ENCODE data around the gene PON2. TPM values are rescaled to one million over a fixed set of nuclear protein-coding genes. Genes with fewer than 3 reads are reported as not detected.

The PON2 gene
- total RNA-seq (2014; rRNA removed; shearing (Covaris generic)) = not detected in 2 replicates
- not detected in 2 replicates for total RNA-seq (2022)
- percentile 9 among the genes with signal in this experiment for Bru-seq, nascent RNA
- percentile 10 among the genes with signal in this experiment for BruChase-seq, experiment 1, labeled RNA remaining after a 6-hour chase
- percentile 14 among the genes with signal in this experiment for BruChase-seq, experiment 2, labeled RNA remaining after a 2-hour chase
- long read RNA-seq = 0 reads

GRCh38 chr7:95434557-95435421 is at the start of gene PON2:
PON2 (minus strand) TSS chr7:95435028; CDS start chr7:95434951, 77 bp downstream.
- H3K9me2 ChIP-seq (ENCODE audit: insufficient read depth, low read length) = no peaks in the 10 kb centered on the region
- H3K36me3 ChIP-seq (ENCODE audit: insufficient read depth, low read length) = no peaks in the 10 kb centered on the region
- POLR2A ChIA-PET = interaction anchor here (1.3 kb wide), 1 partner anchor 10 kb away, joined by 3 read pairs; no protein-coding TSS in a partner anchor

DNA sequence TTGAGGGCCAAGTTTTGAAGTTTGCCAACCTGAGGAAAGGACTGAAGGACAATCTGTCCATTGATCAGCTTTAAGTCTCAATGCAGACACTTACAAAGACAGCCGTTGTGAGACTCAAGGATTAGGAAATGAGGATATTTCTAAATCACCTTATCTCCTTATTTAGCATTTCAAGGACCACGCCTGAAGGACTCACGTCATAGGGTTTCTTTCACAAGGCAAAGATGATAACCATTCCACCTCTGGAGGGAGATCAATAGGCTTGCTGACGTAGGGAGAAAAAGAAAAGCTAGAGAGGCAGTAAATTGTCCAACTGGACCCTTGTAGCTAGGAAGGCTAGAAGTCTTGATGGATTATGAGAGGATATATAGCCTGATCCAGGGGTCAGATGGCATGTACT is 47.6 kb upstream of the PON2 start:
- no TSS peak for BruUV-seq (replicated peaks)
- CTCF ChIA-PET (ENCODE audit: unreplicated experiment) = no interaction called here
- DNase-seq (ENCODE audit: low spot score) = no peak

More at GRCh38 chr7:95434557-95435421, at the start of gene PON2:
- Histone ChIP-seq H3K27ac (ENCODE audit: low read depth, low read length, poor library complexity, severe bottlenecking) (no peak within 1 kb of the TSS), H3K4me3 (ENCODE audit: low read depth, low read length, poor library complexity, severe bottlenecking) (no peak within 1 kb of the TSS), H3K4me2 (ENCODE audit: low read length) (peak within 1 kb of the TSS; percentile 12; the same call in 1 of the 2 replicates), H3K9me3 (ENCODE audit: low read length) (no peaks in the 10 kb centered on the region), H4K20me1 (ENCODE audit: insufficient read depth, low read length) (no peaks in the 10 kb centered on the region), H2AFZ (ENCODE audit: low read length) (no peak within 1 kb of the TSS), H3K4me1 (ENCODE audit: insufficient read depth, low read length, poor library complexity, severe bottlenecking) (no peaks in the 10 kb centered on the region), H3K79me2 (ENCODE audit: insufficient read depth, low read depth, low read length) (no peaks in the 10 kb centered on the region)
- BruUV-seq (replicated peaks) = no TSS peak
- TF ChIP-seq CTCF (conservative IDR thresholded peaks at IDR 0.05; ENCODE audit: low read length) (no peak), EZH2phosphoT487 (IDR thresholded peaks at IDR 0.05; ENCODE audit: borderline replicate concordance, low read depth, low read length) (no peak)
- DNase-seq (ENCODE audit: low spot score) = no peak
- CTCF ChIA-PET (ENCODE audit: unreplicated experiment) = no interaction called here
- intact Hi-C loops (cut with micrococcal nuclease; ENCODE audit: unreplicated experiment) = no loop called here

More for the DNA sequence above, 47.6 kb upstream of the PON2 start:
- intact Hi-C loops (cut with micrococcal nuclease; ENCODE audit: unreplicated experiment) = no loop called here
- POLR2A ChIA-PET = interaction anchor here (1.8 kb wide), 1 partner anchor 8 kb away, joined by 6 read pairs; no protein-coding TSS in a partner anchor
- H2AFZ ChIP-seq (ENCODE audit: low read length) = no peak overlapping the region
- H3K9me2 ChIP-seq (ENCODE audit: insufficient read depth, low read length) = no peaks in the 10 kb centered on the region
- no peaks in the 10 kb centered on the region for H3K4me1 ChIP-seq (ENCODE audit: insufficient read depth, low read length, poor library complexity, severe bottlenecking)
- H3K4me2 ChIP-seq (ENCODE audit: low read length) = no peak overlapping the region
- TF ChIP-seq CTCF (conservative IDR thresholded peaks at IDR 0.05; ENCODE audit: low read length) (no peak), EZH2phosphoT487 (IDR thresholded peaks at IDR 0.05; ENCODE audit: borderline replicate concordance, low read depth, low read length) (no peak)
- H3K79me2 ChIP-seq (ENCODE audit: insufficient read depth, low read depth, low read length) = no peaks in the 10 kb centered on the region
- no peak overlapping the region for H3K27ac ChIP-seq (ENCODE audit: low read depth, low read length, poor library complexity, severe bottlenecking)
- no peaks in the 10 kb centered on the region for H3K9me3 ChIP-seq (ENCODE audit: low read length)
- no peak overlapping the region for H3K4me3 ChIP-seq (ENCODE audit: low read depth, low read length, poor library complexity, severe bottlenecking)
- H3K36me3 ChIP-seq (ENCODE audit: insufficient read depth, low read length) = no peaks in the 10 kb centered on the region
- no peaks in the 10 kb centered on the region for H4K20me1 ChIP-seq (ENCODE audit: insufficient read depth, low read length)
